ENCODE measurements around the gene DAPK1. TPM values are rescaled to one million over a fixed set of nuclear protein-coding genes. Genes with fewer than 3 reads are reported as not detected.

Gene DAPK1
- polyA plus RNA-seq, 1 donor from 2014 or later: 45.0 TPM

- Histone ChIP-seq H4K20me1 (ENCODE audit: insufficient read depth) (no peaks in the 10 kb centered on the region), H3K4me2 (ENCODE audit: low read length) (no peak overlapping the region), H3K79me2 (replicated peaks; ENCODE audit: insufficient read depth, low read length) (no peaks in the 10 kb centered on the region), H2AFZ (ENCODE audit: low read depth, low read length) (no peak overlapping the region), H3K9me3 (ENCODE audit: low read length) (no peaks in the 10 kb centered on the region), H3K27me3 (ENCODE audit: insufficient read depth, low read depth, low read length) (no peaks in the 10 kb centered on the region), H3F3A (ENCODE audit: insufficient read depth, low read length, poor library complexity, severe bottlenecking) (no peaks in the 10 kb centered on the region), H3K36me3 (ENCODE audit: insufficient read depth, low read length) (no peaks in the 10 kb centered on the region), H3K4me3 (ENCODE audit: low read length) (no peak overlapping the region), H3K9me2 (ENCODE audit: insufficient read depth, low read length) (no peaks in the 10 kb centered on the region), H3K9ac (ENCODE audit: low read length) (no peak overlapping the region), H3K27ac (ENCODE audit: low read length) (no peak overlapping the region)
- TF ChIP-seq TAF1 (IDR thresholded peaks at IDR 0.05; ENCODE audit: low read depth): no peak
- TF ChIP-seq REST (IDR thresholded peaks at IDR 0.05; ENCODE audit: borderline replicate concordance): no peak
- no peak for TF ChIP-seq POLR2AphosphoS5 (IDR thresholded peaks at IDR 0.05)
- TF ChIP-seq CTCF (IDR thresholded peaks at IDR 0.05; ENCODE audit: poor library complexity, severe bottlenecking): no peak
- TF ChIP-seq MXI1 (conservative IDR thresholded peaks at IDR 0.05; ENCODE audit: poor library complexity, severe bottlenecking): no peak
- TF ChIP-seq EZH2 (IDR thresholded peaks at IDR 0.05; ENCODE audit: borderline replicate concordance, insufficient read depth, low read length, poor library complexity, severe bottlenecking): no peak
- no peak for TF ChIP-seq SMC3 (conservative IDR thresholded peaks at IDR 0.05; ENCODE audit: poor library complexity)
- TF ChIP-seq EP300 (conservative IDR thresholded peaks at IDR 0.05; ENCODE audit: poor library complexity, severe bottlenecking): no peak
- no peak for TF ChIP-seq RAD21 (conservative IDR thresholded peaks at IDR 0.05)
Observed at GRCh38 chr9:87732756-87733155, 235.1 kb downstream of the DAPK1 start.

GRCh38 chr9:87733273-87734052, 235.8 kb downstream of the DAPK1 start:
- Histone ChIP-seq H3K27ac (ENCODE audit: low read length) (no peak overlapping the region), H3K27me3 (ENCODE audit: insufficient read depth, low read depth, low read length) (no peaks in the 10 kb centered on the region), H3K9ac (ENCODE audit: low read length) (no peak overlapping the region), H3K4me2 (ENCODE audit: low read length) (no peak overlapping the region), H2AFZ (ENCODE audit: low read depth, low read length) (no peak overlapping the region), H3F3A (ENCODE audit: insufficient read depth, low read length, poor library complexity, severe bottlenecking) (no peaks in the 10 kb centered on the region), H3K36me3 (ENCODE audit: insufficient read depth, low read length) (no peaks in the 10 kb centered on the region), H4K20me1 (ENCODE audit: insufficient read depth) (no peaks in the 10 kb centered on the region), H3K79me2 (replicated peaks; ENCODE audit: insufficient read depth, low read length) (no peaks in the 10 kb centered on the region), H3K4me3 (ENCODE audit: low read length) (no peak overlapping the region), H3K9me2 (ENCODE audit: insufficient read depth, low read length) (no peaks in the 10 kb centered on the region), H3K9me3 (ENCODE audit: low read length) (no peaks in the 10 kb centered on the region)
- TF ChIP-seq RAD21 (conservative IDR thresholded peaks at IDR 0.05) (no peak), TAF1 (IDR thresholded peaks at IDR 0.05; ENCODE audit: low read depth) (no peak), MXI1 (conservative IDR thresholded peaks at IDR 0.05; ENCODE audit: poor library complexity, severe bottlenecking) (no peak), EZH2 (IDR thresholded peaks at IDR 0.05; ENCODE audit: borderline replicate concordance, insufficient read depth, low read length, poor library complexity, severe bottlenecking) (no peak), REST (IDR thresholded peaks at IDR 0.05; ENCODE audit: borderline replicate concordance) (no peak), CTCF (IDR thresholded peaks at IDR 0.05; ENCODE audit: poor library complexity, severe bottlenecking) (no peak), POLR2AphosphoS5 (IDR thresholded peaks at IDR 0.05) (no peak), SMC3 (conservative IDR thresholded peaks at IDR 0.05; ENCODE audit: poor library complexity) (no peak), EP300 (conservative IDR thresholded peaks at IDR 0.05; ENCODE audit: poor library complexity, severe bottlenecking) (no peak)
